ENCODE results near the gene CPEB4. TPM values are rescaled to one million over a fixed set of nuclear protein-coding genes. Genes with fewer than 3 reads are reported as not detected.

The CPEB4 gene
- total RNA-seq, 2 donors from 2014 or later, result 54.7 to 65.6 TPM

GRCh38 chr5:173928871-173929574, 40.9 kb downstream of the CPEB4 start:
- no peaks in the 10 kb centered on the region for H3K9me3 ChIP-seq
- H3K4me3 ChIP-seq, result no peak overlapping the region
- DNase-seq (ENCODE audit: low spot score) (no peak), ATAC-seq (ENCODE audit: insufficient number of reproducible peaks, low FRiP score, low read depth) (no peak)
- H3K4me1 ChIP-seq (ENCODE audit: control insufficient read depth in 1 of 2, low read depth in 2 of 2), result peaks cover 32 to 41% of the 10 kb centered on the region in 2 donors
- no peak overlapping the region for H3K27ac ChIP-seq
- no peak for TF ChIP-seq CTCF (IDR thresholded peaks at IDR 0.05)
- H3K36me3 ChIP-seq, result no peaks in the 10 kb centered on the region
- no peaks in the 10 kb centered on the region for H3K27me3 ChIP-seq (replicated peaks; ENCODE audit: insufficient read depth)

GRCh38 chr5:173932695-173933139, 44.6 kb downstream of the CPEB4 start:
- Histone ChIP-seq H3K27ac (no peak overlapping the region), H3K36me3 (no peaks in the 10 kb centered on the region), H3K9me3 (no peaks in the 10 kb centered on the region), H3K4me1 (ENCODE audit: control insufficient read depth in 1 of 2, low read depth in 2 of 2) (peaks cover 0 to 14% of the 10 kb centered on the region in 2 donors), H3K27me3 (replicated peaks; ENCODE audit: insufficient read depth) (no peaks in the 10 kb centered on the region), H3K4me3 (no peak overlapping the region)
- ATAC-seq (ENCODE audit: insufficient number of reproducible peaks, low FRiP score, low read depth), result no peak
- no peak for DNase-seq (ENCODE audit: low spot score)
- TF ChIP-seq CTCF (IDR thresholded peaks at IDR 0.05), result no peak

- peaks cover 0 to 13% of the 10 kb centered on the region in 2 donors for H3K4me1 ChIP-seq (ENCODE audit: control insufficient read depth in 1 of 2, low read depth in 2 of 2)
Measured at GRCh38 chr5:173933901-173934300, 45.8 kb downstream of the CPEB4 start.

GRCh38 chr5:173935396-173935795, 47.2 kb downstream of the CPEB4 start:
- peaks cover 7 to 13% of the 10 kb centered on the region in 2 donors for H3K4me1 ChIP-seq (ENCODE audit: control insufficient read depth in 1 of 2, low read depth in 2 of 2)
- no peak for TF ChIP-seq CTCF (IDR thresholded peaks at IDR 0.05)
- H3K9me3 ChIP-seq, result no peaks in the 10 kb centered on the region
- H3K36me3 ChIP-seq, result no peaks in the 10 kb centered on the region
- DNase-seq (ENCODE audit: low spot score) (no peak), ATAC-seq (ENCODE audit: insufficient number of reproducible peaks, low FRiP score, low read depth) (no peak)
- no peaks in the 10 kb centered on the region for H3K27me3 ChIP-seq (replicated peaks; ENCODE audit: insufficient read depth)
- no peak overlapping the region for H3K4me3 ChIP-seq
- H3K27ac ChIP-seq, result no peak overlapping the region

More at GRCh38 chr5:173933901-173934300, 45.8 kb downstream of the CPEB4 start:
- DNase-seq (ENCODE audit: low spot score), result no peak
- no peak for TF ChIP-seq CTCF (IDR thresholded peaks at IDR 0.05)
- H3K36me3 ChIP-seq, result no peaks in the 10 kb centered on the region
- H3K27ac ChIP-seq, result no peak overlapping the region
- H3K9me3 ChIP-seq, result no peaks in the 10 kb centered on the region
- H3K27me3 ChIP-seq (replicated peaks; ENCODE audit: insufficient read depth), result no peaks in the 10 kb centered on the region
- no peak for ATAC-seq (ENCODE audit: insufficient number of reproducible peaks, low FRiP score, low read depth)
- no peak overlapping the region for H3K4me3 ChIP-seq

GRCh38 chr5:173940269-173940668, 52.1 kb downstream of the CPEB4 start:
- Histone ChIP-seq H3K4me3 (no peak overlapping the region), H3K36me3 (no peaks in the 10 kb centered on the region), H3K9me3 (no peaks in the 10 kb centered on the region), H3K27ac (no peak overlapping the region), H3K4me1 (ENCODE audit: control insufficient read depth in 1 of 2, low read depth in 2 of 2) (peaks cover 15 to 21% of the 10 kb centered on the region in 2 donors), H3K27me3 (replicated peaks; ENCODE audit: insufficient read depth) (no peaks in the 10 kb centered on the region)
- TF ChIP-seq CTCF (IDR thresholded peaks at IDR 0.05), result no peak
- no peak for DNase-seq (ENCODE audit: low spot score)
- ATAC-seq (ENCODE audit: insufficient number of reproducible peaks, low FRiP score, low read depth), result no peak
